Upper lobe of right lung (tissue), 1 donor: ENCODE measurements around the gene DGKZ. TPM values are rescaled to one million over a fixed set of nuclear protein-coding genes. Genes with fewer than 3 reads are reported as not detected.

Experiments used
- ATAC-seq: fragments of 200-7000 bp; cut with Tn5 transposase; one replicate; pipeline ENCODE4 v1.9.1; 2020; ENCODE audit warnings: mild to moderate bottlenecking, moderate library complexity
- DNase-seq: peaks from one replicate; pipeline ENCODE4 v3.0.0-alpha.2; 2020
- H3K27ac ChIP-seq: fragments of 200-600 bp; one replicate; pipeline ENCODE4 v1.8.0; 2022
- H3K27me3 ChIP-seq: fragments of 200-600 bp; one replicate; pipeline ENCODE4 v1.8.0; 2022; ENCODE audit warnings: mild to moderate bottlenecking
- H3K36me3 ChIP-seq: fragments of 200-600 bp; one replicate; pipeline ENCODE4 v1.8.0; 2022
- H3K4me1 ChIP-seq: fragments of 200-600 bp; one replicate; pipeline ENCODE4 v1.8.0; 2022
- H3K4me3 ChIP-seq: fragments of 200-600 bp; one replicate; pipeline ENCODE4 v1.8.0; 2022; ENCODE audit warnings: mild to moderate bottlenecking
- H3K9me3 ChIP-seq: fragments of 200-600 bp; one replicate; pipeline ENCODE4 v1.8.0; 2022
- intact Hi-C: fragments of 100-400 bp; cut with DNase I; formaldehyde crosslinking; loops from one replicate; pipeline ENCODE4 v1.11.0; 2022
- total RNA-seq: library from RNA; stranded (reverse); fragmentation: NEBNext Ultra II Directional; extraction: Animal tissue kit (Norgen Biotek cat#: 25700); gene quantifications from one replicate; pipeline ENCODE4 v1.2.1, GENCODE V29; 2021
- TF ChIP-seq, protein P1 (sequence below): fragments of 200-600 bp; IDR thresholded peaks from one replicate; pipeline ENCODE4 v1.8.0; 2022; ENCODE audit warnings: antibody characterized with exemption
- donor health status: DM: no; HTN: yes; CAD: no; lungs with severe emphysema.

DGKZ gene
- total RNA-seq, 1 donor from 2014 or later, result 50.4 TPM

DNA sequence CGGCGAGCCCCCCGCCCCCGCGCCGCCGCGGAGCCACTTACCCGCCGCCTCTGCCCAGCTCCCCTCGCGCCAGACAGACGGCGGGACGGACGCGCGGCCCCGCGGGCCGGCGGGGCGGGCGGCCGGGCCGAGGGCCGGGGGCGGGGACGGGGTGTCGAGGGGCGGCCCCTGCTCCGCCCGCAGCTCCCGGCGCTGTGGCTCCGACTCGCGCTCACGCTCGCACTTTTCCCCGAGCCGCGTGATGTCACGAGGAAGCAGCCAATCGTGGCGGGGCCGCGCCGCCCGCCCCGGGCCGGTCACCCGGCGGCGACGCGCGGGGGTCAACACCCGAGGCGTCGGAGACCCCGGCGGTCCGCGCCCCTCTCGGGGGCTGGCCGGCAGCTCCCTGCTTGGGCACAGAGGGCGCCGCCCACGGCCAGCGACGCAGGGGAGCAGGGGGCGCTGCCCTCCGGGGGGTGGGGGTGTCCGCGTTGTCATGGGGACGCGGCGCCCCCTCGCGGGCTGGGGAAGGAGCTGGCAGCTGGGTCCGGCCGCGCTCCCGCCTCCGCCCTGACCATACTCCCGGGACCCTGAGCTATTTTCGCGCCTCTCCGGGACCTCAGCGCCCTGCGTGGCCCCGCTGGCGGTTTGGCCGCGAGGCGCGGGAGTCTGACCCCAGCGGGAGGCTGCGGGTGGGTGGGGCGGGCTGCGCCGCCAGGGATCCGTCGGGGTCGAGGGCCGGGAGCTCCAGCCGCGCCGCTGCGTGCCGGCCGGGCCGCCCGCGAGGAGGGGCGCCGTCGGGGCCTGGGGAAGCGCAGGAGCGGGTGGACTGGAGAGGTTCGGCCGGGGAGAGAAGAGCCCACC is 44.5 kb downstream of the DGKZ start, which contains the start of gene CHRM4:
Gene CHRM4, minus strand, starts transcription at position 199 of the 843 bp plus-strand sequence. CDS start 5,219 bp downstream, outside the sequence.
- Histone ChIP-seq H3K4me1 (peaks cover 23% of the 10 kb centered on the region), H3K27ac (no peak within 1 kb of the TSS), H3K27me3 (peaks cover 54% of the 10 kb centered on the region), H3K36me3 (no peaks in the 10 kb centered on the region), H3K4me3 (peak within 1 kb of the TSS; percentile 37), H3K9me3 (no peaks in the 10 kb centered on the region)
- DNase-seq (no peak), ATAC-seq (peak; percentile 1)
- intact Hi-C loops, result loop anchor here (10.0 kb wide), 1 partner anchor 143 kb away; no protein-coding TSS in a partner anchor
- TF ChIP-seq, protein P1, sequence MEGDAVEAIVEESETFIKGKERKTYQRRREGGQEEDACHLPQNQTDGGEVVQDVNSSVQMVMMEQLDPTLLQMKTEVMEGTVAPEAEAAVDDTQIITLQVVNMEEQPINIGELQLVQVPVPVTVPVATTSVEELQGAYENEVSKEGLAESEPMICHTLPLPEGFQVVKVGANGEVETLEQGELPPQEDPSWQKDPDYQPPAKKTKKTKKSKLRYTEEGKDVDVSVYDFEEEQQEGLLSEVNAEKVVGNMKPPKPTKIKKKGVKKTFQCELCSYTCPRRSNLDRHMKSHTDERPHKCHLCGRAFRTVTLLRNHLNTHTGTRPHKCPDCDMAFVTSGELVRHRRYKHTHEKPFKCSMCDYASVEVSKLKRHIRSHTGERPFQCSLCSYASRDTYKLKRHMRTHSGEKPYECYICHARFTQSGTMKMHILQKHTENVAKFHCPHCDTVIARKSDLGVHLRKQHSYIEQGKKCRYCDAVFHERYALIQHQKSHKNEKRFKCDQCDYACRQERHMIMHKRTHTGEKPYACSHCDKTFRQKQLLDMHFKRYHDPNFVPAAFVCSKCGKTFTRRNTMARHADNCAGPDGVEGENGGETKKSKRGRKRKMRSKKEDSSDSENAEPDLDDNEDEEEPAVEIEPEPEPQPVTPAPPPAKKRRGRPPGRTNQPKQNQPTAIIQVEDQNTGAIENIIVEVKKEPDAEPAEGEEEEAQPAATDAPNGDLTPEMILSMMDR, result peak; percentile 24

DNA sequence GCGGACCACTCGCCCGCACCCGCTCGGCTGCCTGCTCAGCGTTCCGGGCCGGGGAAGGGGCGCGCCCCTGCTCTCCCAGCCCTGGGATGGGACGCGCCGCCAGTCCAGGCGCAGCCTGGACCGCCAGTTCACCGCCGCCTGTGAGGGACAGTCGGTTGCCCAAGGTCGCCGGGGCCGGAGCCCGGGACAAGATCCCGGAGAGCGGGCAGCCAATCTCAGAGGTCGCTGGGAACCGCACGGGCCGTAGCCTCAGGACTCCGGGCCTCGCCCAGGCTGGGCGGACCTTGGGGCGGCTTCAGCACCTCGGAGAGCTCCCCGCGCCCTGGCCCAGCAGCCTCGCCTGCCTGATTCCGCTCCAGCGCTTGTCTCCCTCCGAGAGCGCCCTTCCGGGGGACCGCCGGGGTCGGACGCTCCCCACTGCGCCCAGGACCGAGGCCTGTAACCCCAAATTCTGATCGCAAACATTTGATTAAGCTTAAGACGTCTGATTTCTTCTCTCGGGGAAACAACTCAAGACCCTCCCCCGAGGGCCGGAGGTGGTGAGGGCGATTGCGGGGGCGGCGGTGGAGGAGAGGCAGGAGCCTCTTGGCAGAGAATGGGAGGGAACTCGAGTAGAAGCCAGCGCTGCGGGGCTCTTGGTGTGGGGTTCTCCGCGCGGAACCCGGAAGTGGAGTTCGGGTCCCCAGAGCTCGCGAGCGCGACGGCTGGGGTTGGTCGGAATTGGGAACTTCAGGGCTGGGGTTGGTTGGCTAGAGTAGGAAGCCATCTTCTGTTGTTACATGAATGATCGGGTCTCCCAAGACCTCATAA is 45.4 kb downstream of the DGKZ start:
- Histone ChIP-seq H3K27ac (no peak overlapping the region), H3K9me3 (no peaks in the 10 kb centered on the region), H3K4me1 (peaks cover 23% of the 10 kb centered on the region), H3K4me3 (peak overlapping the region; percentile 37), H3K27me3 (peaks cover 45% of the 10 kb centered on the region), H3K36me3 (peaks cover 5% of the 10 kb centered on the region)
- DNase-seq, result peak; percentile 93
- ATAC-seq, result peak; percentile 92
- intact Hi-C loops, result loop anchor here (10.0 kb wide), 1 partner anchor 142 kb away; no protein-coding TSS in a partner anchor
- TF ChIP-seq, protein P1, result no peak

DNA sequence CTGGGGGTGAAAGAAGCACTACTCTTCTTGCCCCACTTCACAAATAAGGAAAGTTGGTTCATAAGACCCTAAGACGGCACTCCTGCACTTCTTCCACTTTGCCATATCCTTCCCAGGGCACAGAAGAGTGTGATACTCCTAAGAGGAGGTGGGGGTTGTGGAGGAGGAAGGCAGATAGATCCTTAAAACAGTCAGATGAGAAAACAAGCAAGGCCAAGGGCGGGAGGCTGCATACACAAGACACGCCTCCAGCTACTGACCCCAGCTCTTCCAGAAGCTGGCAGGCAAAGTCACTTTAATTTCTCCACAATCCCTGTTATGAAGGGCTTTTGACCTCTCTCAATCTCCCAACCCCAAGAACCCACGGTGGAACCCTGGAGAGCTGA is 46.0 kb downstream of the DGKZ start:
- DNase-seq (no peak), ATAC-seq (no peak)
- intact Hi-C loops, result loop anchor here (10.0 kb wide), 1 partner anchor 142 kb away; no protein-coding TSS in a partner anchor
- Histone ChIP-seq H3K9me3 (no peaks in the 10 kb centered on the region), H3K36me3 (peaks cover 11% of the 10 kb centered on the region), H3K4me3 (no peak overlapping the region), H3K27me3 (peaks cover 39% of the 10 kb centered on the region), H3K27ac (no peak overlapping the region), H3K4me1 (peaks cover 23% of the 10 kb centered on the region)
- TF ChIP-seq, protein P1, result no peak

DNA sequence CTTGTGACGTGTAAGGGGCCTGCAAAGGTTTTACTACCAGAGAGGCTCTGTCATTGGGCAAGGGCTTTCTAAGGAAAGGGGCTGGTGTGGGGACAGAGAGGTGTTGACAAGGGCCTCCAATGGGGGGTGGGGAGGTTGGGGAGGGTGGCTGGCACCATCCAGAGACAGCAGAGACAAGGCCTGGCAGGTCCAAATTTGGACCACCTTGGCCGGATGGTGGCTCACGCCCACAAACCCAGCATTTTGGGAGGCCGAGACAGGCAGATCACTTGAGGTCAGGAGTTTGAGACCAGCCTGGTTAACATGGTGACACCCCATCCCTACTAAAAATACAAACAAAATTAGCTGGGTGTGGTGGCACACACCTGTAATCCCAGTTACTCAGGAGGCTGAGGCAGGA is 46.5 kb downstream of the DGKZ start:
- Histone ChIP-seq H3K9me3 (no peaks in the 10 kb centered on the region), H3K4me1 (peaks cover 23% of the 10 kb centered on the region), H3K4me3 (no peak overlapping the region), H3K27me3 (peaks cover 34% of the 10 kb centered on the region), H3K27ac (no peak overlapping the region), H3K36me3 (peaks cover 13% of the 10 kb centered on the region)
- DNase-seq (no peak), ATAC-seq (no peak)
- intact Hi-C loops, result loop anchor here (10.0 kb wide), 1 partner anchor 141 kb away; no protein-coding TSS in a partner anchor
- TF ChIP-seq, protein P1, result no peak

DNA sequence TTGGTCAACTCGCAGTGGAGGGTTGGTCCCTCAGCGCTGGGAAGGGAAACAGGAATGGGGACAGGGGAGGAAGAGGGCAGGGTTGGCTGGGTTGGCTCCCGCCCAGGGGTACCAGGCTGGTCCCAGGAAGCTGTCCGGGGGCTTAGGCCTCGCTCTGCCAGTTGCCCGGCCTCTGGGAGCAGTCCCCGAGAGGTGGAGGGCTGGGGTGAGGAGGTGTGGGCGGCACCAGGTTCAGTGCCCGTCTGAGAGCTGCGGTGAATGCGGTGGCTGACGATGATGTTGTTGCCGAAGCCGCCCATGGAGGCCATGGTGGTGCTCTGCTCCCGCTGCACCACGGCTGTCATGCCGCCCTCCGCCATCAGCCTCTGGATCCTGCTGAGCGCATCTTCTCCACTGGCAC is 50.3 kb downstream of the DGKZ start:
- Histone ChIP-seq H3K4me1 (peaks cover 4% of the 10 kb centered on the region), H3K27ac (no peak overlapping the region), H3K36me3 (peaks cover 16% of the 10 kb centered on the region), H3K4me3 (no peak overlapping the region), H3K27me3 (no peaks in the 10 kb centered on the region), H3K9me3 (no peaks in the 10 kb centered on the region)
- DNase-seq, result no peak
- intact Hi-C loops, result loop anchor here (10.0 kb wide), 1 partner anchor 137 kb away; no protein-coding TSS in a partner anchor
- no peak for ATAC-seq
- TF ChIP-seq, protein P1, result no peak
